HG03378 (cell line): ENCODE results near the gene AXL.
"Not testable (repeated sequence)": the region's sequence is repeated elsewhere in the genome, so short reads cannot be mapped to it uniquely, and the experiment has no call there.

Experiments
- ATAC-seq: cut with Tn5 transposase; IDR thresholded peaks from one replicate; pipeline ENCODE4 v1.9.1; 2021; ENCODE audit warnings: mild to moderate bottlenecking, moderate library complexity; ENCODE audit not compliant: unreplicated experiment

Gene AXL

DNA sequence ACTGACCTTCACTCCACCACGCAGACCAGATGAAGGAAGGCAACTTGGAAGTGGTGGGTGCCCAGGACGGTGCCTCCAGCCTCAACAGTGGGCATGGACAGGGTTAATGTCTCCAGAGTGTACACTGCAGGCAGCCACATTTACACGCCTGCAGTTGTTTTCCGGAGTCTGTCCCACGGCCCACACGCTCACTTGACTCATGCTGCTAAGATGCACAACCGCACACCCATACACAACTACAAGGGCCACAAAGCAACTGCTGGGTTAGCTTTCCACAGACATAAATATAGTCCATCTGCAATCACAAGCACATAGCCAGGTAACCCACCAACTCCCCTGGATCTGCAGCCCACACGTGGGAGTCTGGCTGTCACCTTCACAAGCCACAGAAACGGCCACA is 12.6 kb upstream of the AXL start:
- ATAC-seq: no peak

DNA sequence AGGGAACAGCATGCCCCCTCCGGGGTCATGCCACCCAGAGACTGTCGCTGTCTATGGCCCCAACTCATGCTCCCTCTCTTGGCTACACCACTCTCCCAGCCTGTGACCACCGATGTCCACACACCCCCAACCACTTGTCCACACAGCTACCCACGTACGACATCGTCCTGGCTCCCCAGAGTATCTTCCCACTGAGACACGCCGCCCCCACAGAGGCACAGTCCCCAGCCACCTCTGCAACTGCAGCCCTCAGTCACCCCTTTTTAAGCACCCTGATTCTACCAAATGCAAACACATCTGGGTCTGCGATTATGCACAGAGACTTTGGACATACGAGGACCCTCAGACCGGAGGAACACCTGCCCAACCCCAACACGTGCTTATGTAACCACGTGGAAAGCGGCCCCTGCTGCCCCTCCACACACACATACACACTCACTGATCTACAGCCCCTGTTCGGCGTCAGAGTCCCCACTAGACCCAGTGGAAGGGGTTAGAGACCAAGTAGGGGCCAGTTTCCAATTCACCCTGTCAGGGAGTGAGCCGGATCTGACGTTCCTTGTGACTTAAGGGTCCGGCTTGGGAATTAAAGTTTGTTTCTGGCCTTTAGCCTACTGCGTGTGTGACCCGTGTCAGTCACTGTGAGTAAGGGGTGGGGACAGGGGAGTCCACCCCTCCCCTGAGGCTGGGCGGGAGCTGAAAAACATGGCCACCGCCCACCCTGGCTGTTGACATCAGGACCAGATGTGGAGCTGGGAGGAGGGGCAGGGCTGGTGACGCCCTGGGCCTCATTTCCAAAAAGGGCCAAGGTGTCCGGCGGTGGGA is 11.9 kb upstream of the AXL start:
- ATAC-seq: no peak

DNA sequence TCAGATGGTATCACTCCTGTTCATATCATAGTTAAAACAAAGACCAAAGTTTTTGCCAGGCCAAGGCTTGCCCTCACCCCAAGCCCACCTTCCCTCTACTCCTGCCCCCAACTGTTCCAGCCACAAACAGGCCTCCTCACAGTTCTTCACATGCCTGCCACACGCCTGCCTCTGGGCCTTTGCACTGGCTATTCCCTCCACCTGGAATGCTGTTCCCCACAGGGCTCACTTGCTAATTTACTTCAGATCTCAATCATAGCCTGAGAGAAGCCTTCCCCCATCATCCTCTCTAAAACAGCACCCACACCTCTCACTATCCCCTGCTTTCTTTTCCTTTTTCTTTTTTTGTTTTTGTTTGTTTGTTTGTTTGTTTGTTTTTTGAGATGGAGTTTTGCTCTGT is 4.9 kb upstream of the AXL start:
- ATAC-seq: no peak

DNA sequence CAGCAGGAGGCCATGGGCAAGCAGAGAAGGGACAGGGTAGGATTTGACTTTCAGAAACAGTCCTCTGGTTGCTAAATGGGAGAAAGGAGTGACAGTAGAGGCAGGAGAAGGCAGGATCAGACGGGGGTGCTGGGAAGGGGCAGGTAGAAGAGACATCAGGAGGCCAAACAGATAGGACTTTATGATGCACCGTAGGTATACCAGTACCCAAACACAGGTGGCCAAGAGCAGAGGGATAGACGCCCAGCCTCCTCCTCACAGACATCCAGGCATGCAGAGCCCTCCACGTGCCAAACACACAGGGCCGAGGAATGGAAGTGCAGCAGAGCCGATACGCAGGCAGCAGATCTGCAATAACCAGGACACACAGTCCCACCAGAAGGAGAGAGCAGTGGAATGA is 1.3 kb upstream of the AXL start:
- no peak for ATAC-seq

DNA sequence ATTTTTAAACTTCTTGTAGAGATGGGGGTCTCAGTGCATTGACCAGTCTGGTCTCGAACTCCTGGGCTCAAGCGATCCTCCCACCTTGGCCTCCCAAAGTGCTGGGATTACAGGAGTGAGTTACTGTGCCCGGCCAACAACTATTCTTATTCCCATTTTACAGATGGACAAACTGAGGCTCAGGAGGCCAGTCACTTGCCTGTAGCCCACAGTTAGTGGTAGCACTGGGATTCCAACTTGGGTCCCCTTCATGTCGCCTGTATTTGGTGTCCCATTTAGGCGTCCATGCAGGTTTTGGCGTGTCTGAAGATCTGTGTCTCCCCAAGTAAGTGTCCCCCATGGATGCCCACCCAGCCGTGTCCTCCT is 791 bp upstream of the AXL start:
- ATAC-seq: no peak

DNA sequence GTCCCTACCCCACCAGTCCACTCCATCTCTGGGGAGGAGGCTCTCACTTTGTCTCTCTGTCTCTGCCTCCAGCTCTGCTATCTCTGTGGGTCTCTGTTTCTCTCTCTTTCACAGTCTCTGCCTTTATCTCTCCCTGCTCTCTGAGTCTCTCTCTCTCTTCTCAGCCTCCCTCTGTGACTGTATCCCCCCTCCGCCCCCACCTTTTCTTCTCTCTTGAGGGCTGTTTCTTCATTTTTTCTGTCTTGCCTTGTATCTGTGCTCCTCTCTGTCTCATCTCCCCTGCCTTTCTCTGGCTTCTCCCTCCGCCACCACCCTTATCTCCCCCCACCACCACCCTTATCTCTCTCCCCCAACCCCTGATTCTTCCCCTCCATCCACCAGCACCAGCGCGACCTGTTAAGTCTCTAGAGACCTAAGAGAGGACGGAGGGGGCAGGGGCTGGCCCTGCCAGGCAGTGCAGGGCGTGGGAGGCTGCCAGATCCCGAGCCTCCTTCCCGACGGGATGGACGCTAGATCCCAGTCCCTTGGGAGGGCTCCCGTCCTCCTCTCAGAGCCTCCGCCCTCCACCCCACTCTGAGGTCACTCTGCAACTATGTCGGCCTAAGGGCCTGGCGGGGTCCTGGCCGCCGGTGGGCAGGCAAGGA is 1.0 kb downstream of the AXL start:
- no peak for ATAC-seq

DNA sequence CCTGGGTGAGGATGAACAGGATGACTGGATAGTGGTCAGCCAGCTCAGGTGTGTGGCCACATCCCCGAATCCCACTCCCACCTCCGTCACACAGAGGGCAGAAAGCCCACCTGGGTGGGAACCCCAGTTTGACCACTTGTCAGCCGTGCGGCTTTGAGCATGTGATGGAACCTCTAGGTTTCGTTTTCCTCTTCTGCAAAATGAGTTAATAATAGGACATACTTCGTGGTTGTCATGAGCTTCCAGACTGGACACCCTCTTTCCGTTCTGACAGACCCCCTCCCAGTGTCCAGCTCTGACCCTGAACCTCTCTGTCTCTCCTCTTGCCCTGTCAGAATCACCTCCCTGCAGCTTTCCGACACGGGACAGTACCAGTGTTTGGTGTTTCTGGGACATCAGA is 1.8 kb downstream of the AXL start:
- ATAC-seq: no peak

DNA sequence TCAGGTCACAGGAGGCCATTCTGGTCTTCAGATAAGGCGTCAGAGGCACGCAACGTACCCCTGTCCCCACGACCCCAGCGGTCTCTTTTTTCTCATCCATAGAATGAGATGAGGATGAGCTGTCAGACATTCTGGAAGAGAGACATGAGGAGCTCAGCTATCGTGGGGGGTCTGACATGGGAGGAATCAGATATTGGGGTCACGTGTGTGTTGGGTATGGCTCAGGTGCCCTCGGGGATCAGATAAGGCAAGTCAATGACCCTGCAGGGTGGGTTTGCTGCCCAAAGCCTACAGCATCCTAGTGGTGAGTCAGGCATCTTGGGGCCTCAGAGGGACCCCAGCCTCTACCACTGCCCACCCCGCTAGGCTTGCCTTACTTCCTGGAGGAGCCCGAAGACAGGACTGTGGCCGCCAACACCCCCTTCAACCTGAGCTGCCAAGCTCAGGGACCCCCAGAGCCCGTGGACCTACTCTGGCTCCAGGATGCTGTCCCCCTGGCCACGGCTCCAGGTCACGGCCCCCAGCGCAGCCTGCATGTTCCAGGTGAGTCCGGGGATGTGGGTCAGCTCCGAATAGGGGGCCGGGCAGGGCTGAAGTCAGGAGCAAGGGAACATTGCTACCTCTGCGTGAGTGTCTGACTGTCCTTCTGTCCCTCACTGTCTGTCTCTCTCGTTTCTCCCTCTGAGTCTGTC is 2.6 kb downstream of the AXL start:
- no peak for ATAC-seq

DNA sequence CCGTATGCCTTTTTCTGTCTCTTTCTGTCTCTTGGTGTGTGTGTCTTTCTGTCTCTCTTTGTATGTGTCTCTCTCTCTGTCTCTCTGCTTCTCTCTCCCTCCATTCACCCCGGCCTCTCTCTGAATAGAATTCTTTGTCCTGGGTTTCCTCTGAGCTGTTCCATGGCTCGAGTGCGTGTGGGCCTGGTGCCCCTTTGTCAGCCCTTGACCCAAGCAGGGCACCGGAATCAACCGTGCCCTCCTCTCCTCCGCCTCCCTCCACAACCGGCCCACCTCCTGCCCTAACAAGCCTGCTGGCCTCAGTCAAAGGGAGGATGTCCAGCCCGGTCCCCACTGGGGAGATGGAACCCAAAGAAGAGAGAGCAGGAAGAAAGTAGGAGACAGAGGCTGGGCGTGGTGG is 3.2 kb downstream of the AXL start:
- ATAC-seq: no peak

DNA sequence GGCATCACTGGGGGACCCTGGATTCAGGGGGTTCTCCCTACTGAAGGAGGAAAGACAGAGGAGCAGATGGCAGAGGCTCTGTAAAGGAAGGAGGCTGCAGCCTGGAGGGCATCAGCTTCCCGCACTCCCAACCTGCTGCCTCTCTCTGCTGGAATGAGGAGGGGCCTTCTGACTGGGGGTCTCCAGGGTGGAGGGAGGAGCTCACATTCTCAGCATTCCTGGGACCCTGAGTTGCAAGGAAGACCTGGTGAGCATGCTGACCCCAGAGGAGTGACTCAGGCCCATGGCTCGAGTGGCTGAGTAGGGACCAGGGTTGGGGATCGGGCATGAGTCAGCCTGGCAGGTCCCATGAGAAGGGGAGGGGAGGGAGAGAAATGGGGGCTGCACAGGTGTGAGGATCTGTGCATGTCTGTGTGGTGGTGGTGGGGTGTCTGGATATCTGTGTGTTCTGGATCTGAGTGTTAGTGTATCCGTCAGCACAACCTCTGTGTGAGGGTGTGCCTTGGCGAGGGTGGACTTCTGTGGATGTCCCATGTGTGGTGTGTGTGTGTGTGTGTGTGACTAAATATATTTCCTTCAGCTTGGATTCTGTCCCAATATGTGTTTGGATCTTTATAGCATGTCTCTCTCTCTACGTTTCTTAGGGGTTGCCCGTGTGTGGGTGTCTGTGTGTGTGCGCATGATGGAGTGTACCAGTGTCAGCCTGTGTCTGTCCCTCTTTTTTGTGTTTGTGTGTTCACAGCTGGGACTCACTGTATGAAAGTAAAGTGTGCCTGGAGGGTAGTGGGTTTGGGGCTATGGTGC is 4.6 kb downstream of the AXL start:
- ATAC-seq: no peak

DNA sequence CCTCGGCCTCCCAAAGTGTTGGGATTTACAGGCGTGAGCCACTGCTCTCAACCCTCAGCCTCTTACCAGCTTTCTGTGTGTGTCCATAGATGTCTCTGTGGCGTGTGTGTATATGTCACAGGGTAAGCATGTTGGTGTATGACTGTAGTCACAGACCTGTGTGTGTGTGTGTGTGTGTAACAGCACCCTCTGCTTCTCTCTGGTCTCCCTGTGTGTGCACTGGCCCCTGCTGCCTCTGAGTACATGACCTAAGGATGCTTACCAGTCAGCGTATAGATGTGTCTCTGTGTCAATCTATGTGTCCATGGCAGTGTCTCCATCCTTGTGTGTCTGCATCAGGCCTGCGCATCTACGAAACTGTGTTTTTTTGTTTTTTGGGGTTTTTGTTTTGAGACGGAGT is 5.6 kb downstream of the AXL start:
- no peak for ATAC-seq

DNA sequence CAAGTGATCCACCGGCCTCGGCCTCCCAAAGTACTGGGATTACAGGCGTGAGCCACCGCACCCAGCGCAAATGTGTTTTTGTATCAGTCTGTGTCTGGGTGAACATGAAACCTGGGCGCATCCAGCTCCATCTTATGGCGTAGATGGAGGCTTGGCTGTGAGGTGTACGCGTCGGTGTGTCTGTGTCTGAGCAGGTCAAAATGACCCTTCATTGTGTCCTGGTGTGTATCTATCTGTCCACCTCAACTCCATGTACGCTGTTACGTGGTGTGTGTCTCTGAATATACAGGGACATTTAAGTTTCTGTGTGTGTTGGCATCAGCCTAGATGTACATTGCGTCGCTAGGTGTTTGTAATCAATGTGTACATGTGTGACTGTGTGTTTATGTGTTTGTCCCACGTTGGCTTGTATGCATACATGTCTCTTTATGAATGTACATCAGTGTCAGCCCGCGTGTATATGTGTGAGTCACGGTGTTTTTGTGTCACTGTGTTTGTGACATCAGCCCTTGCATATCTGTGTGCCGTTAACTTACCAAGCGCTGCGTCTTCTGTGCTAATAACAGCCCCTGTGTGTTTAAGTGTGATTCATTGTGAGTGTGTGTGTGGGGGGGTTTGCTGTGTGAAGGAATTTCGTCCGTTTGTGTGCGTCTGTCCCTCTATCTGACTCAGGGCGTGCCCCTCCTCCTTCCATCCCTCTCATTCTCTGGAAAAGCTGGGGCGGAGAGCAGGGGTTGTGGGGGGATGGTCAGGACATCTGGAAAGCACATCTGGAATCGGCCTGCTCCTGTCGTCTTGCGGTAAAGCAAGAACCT is 6.4 kb downstream of the AXL start:
- ATAC-seq: no peak

DNA sequence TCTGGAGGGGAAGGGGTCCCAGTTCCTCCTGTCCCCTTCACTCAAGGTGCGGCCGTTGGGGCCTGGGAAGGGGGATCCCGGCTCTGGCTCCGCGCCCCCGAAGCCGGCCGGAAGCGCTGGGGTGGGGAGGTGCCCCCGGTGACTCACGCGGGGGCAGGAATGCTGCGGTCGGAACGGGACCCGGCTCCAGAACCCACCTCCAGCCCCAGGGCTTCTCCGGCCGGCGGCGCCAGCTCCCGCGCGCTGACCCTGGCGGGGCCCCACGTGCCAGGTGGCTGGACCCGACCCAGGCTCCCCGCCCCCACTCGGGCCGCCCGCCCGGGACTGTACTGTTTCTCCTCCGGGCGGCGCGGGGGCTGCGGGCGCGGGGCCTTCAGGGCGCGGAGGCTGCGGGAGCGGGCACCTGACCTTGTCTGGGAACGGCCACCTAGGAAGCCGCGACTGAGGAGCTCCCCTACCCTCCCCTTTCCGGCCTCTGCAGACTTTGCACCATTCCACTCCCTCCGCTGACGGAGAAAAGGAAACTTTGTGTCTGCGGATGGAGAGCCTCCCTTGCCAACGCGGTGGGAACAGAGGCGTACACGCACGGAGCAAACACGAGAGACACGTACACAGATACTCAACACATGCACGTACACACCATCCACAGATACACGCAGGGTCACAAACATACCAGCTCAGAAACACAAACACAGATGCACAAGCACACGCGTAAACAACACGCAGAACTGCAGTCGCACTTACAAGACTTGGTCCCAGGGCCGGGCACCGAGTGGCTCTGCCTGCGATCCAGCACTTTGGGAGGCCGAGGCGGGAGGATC is 7.2 kb downstream of the AXL start:
- no peak for ATAC-seq

DNA sequence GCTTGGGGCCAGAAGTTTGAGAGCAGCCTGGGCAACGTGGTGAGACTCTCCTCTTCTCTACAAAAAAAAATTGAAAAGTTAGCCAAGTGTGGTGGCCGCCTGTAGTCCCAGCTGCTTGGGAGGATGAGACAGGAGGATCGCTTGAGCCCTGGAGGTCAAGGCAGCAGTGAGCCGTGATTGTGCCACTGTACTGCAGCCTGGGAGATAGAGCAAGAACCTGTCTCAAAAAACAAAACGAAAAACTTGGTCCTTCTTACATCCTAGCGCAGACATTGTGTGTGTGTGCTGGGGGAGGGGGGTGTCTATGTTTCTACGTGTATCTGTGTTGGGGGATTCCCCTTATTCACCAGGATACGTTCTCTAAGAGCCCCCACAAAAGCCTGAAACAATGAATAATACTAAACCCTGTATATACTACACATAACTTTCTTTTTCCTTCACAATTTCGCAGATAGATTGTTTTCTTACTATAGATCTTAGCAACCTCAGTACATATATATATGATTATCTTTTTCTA is 7.9 kb downstream of the AXL start:
- ATAC-seq: no peak

DNA sequence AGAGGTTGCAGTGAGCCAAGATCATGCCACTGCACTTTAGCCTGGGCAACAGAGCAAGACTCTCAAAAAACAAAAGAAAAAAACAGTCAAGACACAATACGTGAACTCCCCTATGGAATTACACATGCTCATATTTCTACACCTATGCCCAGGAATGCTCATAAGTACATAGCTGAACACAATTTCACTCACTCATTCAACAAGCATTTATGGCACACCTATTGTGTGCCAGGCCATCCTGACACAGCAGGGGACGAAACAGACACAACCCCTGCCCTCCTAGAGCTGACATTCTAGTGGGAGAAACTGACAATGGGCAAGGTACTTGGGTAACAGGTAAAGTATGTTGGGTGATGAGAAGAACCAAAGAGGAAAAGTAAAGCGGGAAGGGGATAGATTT is 9.5 kb downstream of the AXL start:
- no peak for ATAC-seq

DNA sequence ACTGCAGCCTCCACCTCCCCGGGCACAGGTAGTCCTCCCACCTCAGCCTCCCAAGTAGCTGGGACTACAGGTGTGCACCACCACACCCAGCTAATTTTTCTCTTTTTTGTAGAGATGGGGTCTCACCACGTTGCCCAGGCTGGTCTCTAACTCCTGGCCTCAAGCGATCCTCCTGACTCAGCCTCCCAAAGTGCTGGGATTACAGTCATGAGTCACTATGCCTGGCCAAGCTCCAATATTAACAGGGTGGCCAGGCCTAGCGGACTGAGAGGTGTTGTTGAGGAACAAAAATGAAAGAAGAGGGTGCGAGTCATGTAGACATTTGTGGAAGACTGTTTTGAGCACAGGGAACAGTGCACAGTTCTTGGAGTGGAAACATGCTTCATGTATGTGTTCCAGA is 10.3 kb downstream of the AXL start:
- not testable (repeated sequence) for ATAC-seq

DNA sequence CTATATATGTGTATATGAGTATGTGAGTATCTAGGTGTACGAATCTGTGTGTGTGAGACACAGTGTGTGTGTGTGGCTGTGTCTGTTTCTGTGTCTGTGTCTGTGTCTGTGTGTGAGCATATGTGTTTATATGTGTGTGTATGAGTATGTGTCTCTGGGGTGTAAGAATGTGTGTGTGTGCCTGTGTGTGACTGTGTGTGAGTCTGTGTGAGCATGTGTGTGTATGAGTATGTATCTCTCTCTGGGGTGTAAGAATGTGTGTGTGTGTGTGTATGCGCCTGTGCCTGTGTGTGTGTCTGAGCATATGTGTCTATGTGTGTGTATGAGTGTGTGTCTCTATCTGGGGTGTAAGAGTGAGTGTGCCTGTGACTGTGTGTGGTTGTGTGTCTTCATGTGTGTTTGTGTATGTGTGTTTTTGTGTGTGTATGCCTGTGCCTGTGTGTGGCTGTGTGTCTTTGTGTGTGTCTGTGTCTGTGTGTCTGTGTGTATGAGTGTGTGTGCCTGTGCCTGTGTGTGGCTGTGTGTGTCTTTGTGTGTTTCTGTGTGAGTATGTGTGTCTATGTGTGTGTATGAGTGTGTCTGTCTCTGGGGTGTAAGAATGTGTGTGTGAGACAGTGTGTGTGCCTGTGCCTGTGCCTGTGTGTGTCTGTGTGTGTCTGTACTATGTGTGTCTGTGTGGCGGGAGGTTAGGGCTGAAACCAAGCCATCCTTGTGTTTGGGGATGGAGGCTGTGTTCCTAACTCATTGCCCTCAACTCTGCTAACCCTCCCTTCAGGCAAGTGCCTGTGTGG is 11.2 kb downstream of the AXL start:
- ATAC-seq: no peak

DNA sequence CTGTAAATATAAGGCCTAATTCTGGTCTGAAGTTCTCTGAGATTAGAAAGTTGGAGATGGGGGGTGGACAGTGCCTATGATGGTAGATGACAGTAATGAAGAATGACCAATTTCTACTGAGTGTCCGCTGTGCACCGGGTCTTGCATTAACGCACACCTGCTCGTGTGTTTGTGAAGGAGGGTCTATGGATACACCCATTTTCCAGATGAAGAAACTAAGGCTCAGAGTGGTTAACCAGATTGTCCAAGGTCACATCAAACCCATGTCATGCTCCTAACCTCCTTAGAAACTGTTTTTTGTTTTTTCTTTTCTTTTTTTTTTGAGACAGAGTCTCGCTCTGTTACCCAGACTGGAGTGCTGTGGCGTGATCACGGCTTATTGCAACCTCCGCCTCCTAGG is 13.7 kb downstream of the AXL start:
- no peak for ATAC-seq
